Neural progenitor cell (in vitro differentiated cells): ENCODE data around the gene CCKAR. TPM values are rescaled to one million over a fixed set of nuclear protein-coding genes. Genes with fewer than 3 reads are reported as not detected.

Experiments
- DNase-seq: peaks from one replicate; pipeline ENCODE4 v3.0.0-alpha.2; 2016; ENCODE audit warnings: low spot score
- H2AFZ ChIP-seq: fragments of 200-600 bp; sonication (generic); replicated peaks from 2 replicates; pipeline ENCODE4 v1.6.1; 2016; ENCODE audit warnings: antibody characterized with exemption
- H3F3A ChIP-seq: fragments of 200-600 bp; sonication (generic); 2 replicates; pipeline ENCODE4 v1.6.1; 2016; ENCODE audit warnings: antibody characterized with exemption, low read depth
- H3K27ac ChIP-seq: fragments of 200-600 bp; sonication (generic); 2 replicates; pipeline ENCODE4 v1.5.1; 2016; ENCODE audit warnings: mild to moderate bottlenecking
- H3K27me3 ChIP-seq: fragments of 200-600 bp; sonication (generic); 2 replicates; pipeline ENCODE4 v1.6.1; 2016; ENCODE audit warnings: mild to moderate bottlenecking, moderate library complexity
- H3K36me3 ChIP-seq: fragments of 200-600 bp; sonication (generic); 2 replicates; pipeline ENCODE4 v1.5.1; 2016
- H3K4me1 ChIP-seq: fragments of 200-600 bp; sonication (generic); 2 replicates; pipeline ENCODE4 v1.6.1; 2016; ENCODE audit warnings: mixed run types
- H3K4me2 ChIP-seq: fragments of 200-600 bp; sonication (generic); 2 replicates; pipeline ENCODE4 v1.6.1; 2016
- H3K4me3 ChIP-seq: fragments of 200-600 bp; sonication (generic); 2 replicates; pipeline ENCODE4 v1.5.1; 2016
- H3K79me2 ChIP-seq: fragments of 200-600 bp; sonication (generic); 2 replicates; pipeline ENCODE4 v1.6.1; 2016; ENCODE audit warnings: low read depth
- H3K9ac ChIP-seq: fragments of 200-600 bp; sonication (generic); 2 replicates; pipeline ENCODE4 v1.6.1; 2016
- H3K9me3 ChIP-seq: fragments of 200-600 bp; sonication (generic); 2 replicates; pipeline ENCODE4 v1.5.1; 2016; ENCODE audit warnings: low read depth
- H4K20me1 ChIP-seq: fragments of 200-600 bp; sonication (generic); 2 replicates; pipeline ENCODE4 v1.6.1; 2016; ENCODE audit warnings: low read depth
- H3K27ac Mint-ChIP-seq: 3 replicates; pipeline ENCODE4 v1.8.0; 2021; ENCODE audit warnings: mixed read lengths
- H3K27me3 Mint-ChIP-seq: 2 replicates; pipeline ENCODE4 v1.8.0; 2022; ENCODE audit warnings: low read depth, mild to moderate bottlenecking, inconsistent platforms, moderate library complexity, mixed read lengths; ENCODE audit not compliant: insufficient read depth
- H3K36me3 Mint-ChIP-seq: 3 replicates; pipeline ENCODE4 v1.8.0; 2021; ENCODE audit warnings: mixed read lengths
- H3K4me1 Mint-ChIP-seq: 3 replicates; pipeline ENCODE4 v1.8.0; 2021; ENCODE audit warnings: mixed read lengths
- H3K4me3 Mint-ChIP-seq: 3 replicates; pipeline ENCODE4 v1.8.0; 2021; ENCODE audit warnings: mild to moderate bottlenecking, moderate library complexity, mixed read lengths
- H3K9me3 Mint-ChIP-seq: 3 replicates; pipeline ENCODE4 v1.8.0; 2020; ENCODE audit warnings: mixed read lengths
- CTCF ChIP-seq: fragments of 200-600 bp; sonication (generic); IDR thresholded peaks from 2 replicates; pipeline ENCODE4 v1.5.1; 2017; ENCODE audit warnings: antibody characterized with exemption, mild to moderate bottlenecking
- EZH2 ChIP-seq: fragments of 200-600 bp; sonication (generic); IDR thresholded peaks from 2 replicates; pipeline ENCODE4 v1.6.1; 2017; ENCODE audit warnings: antibody characterized with exemption, mild to moderate bottlenecking, moderate library complexity
- EZH2phosphoT487 ChIP-seq: fragments of 200-600 bp; sonication (generic); IDR thresholded peaks from 2 replicates; pipeline ENCODE4 v1.6.1; 2017; ENCODE audit warnings: antibody characterized with exemption
- total RNA-seq: library from RNA; depleted of rRNA; stranded (reverse); fragments of >200 nt; gene quantifications from 2 replicates; pipeline ENCODE4 v1.2.3, GENCODE V29; 2015; ENCODE audit warnings: low replicate concordance

The CCKAR gene
- total RNA-seq, 1 donor from 2014 or later: not detected

- Histone ChIP-seq H3K4me1 (peaks cover 20% of the 10 kb centered on the region), H3F3A (peaks cover 21% of the 10 kb centered on the region), H3K9me3 (no peaks in the 10 kb centered on the region), H4K20me1 (no peaks in the 10 kb centered on the region), H3K79me2 (no peaks in the 10 kb centered on the region), H3K36me3 (no peaks in the 10 kb centered on the region), H3K4me2 (no peak overlapping the region), H2AFZ (no peak overlapping the region), H3K9ac (no peak overlapping the region), H3K27ac (no peak overlapping the region), H3K4me3 (no peak overlapping the region), H3K27me3 (peaks cover 9% of the 10 kb centered on the region)
- Mint-ChIP-seq H3K4me3 (no peak overlapping the region), H3K27ac (no peak overlapping the region), H3K36me3 (no peaks in the 10 kb centered on the region), H3K9me3 (no peaks in the 10 kb centered on the region), H3K27me3 (peaks cover 5% of the 10 kb centered on the region), H3K4me1 (peaks cover 26% of the 10 kb centered on the region)
- DNase-seq: no peak
- TF ChIP-seq EZH2: no peak
- no peak for TF ChIP-seq EZH2phosphoT487
- TF ChIP-seq CTCF: no peak
These were observed 4.6 kb downstream of the CCKAR start for GRCh38 chr4:26485684-26486083.

- TF ChIP-seq CTCF (no peak), EZH2 (no peak), EZH2phosphoT487 (no peak)
- H3K9me3 ChIP-seq: no peaks in the 10 kb centered on the region
- H3K27ac ChIP-seq: no peak overlapping the region
- peaks cover 8% of the 10 kb centered on the region for H3K4me1 ChIP-seq
- no peak overlapping the region for H3K4me2 ChIP-seq
- Mint-ChIP-seq H3K36me3 (no peaks in the 10 kb centered on the region), H3K9me3 (no peaks in the 10 kb centered on the region), H3K4me3 (no peak overlapping the region), H3K27ac (no peak overlapping the region), H3K4me1 (peaks cover 15% of the 10 kb centered on the region), H3K27me3 (peaks cover 5% of the 10 kb centered on the region)
- peaks cover 10% of the 10 kb centered on the region for H3F3A ChIP-seq
- H3K36me3 ChIP-seq: no peaks in the 10 kb centered on the region
- no peaks in the 10 kb centered on the region for H3K79me2 ChIP-seq
- DNase-seq: no peak
- H2AFZ ChIP-seq: no peak overlapping the region
- H3K27me3 ChIP-seq: peaks cover 9% of the 10 kb centered on the region
- H4K20me1 ChIP-seq: no peaks in the 10 kb centered on the region
- H3K4me3 ChIP-seq: no peak overlapping the region
- H3K9ac ChIP-seq: no peak overlapping the region
These were observed 5.8 kb downstream of the CCKAR start for GRCh38 chr4:26484516-26484915.

- Mint-ChIP-seq H3K4me1 (peaks cover 11% of the 10 kb centered on the region), H3K9me3 (no peaks in the 10 kb centered on the region), H3K27ac (no peak overlapping the region), H3K4me3 (no peak overlapping the region), H3K36me3 (no peaks in the 10 kb centered on the region), H3K27me3 (peaks cover 3% of the 10 kb centered on the region)
- Histone ChIP-seq H4K20me1 (no peaks in the 10 kb centered on the region), H3K4me3 (no peak overlapping the region), H3K4me2 (no peak overlapping the region), H3K79me2 (no peaks in the 10 kb centered on the region), H3K9ac (no peak overlapping the region), H3F3A (peaks cover 5% of the 10 kb centered on the region), H3K27ac (no peak overlapping the region), H3K4me1 (peaks cover 4% of the 10 kb centered on the region), H3K27me3 (peaks cover 9% of the 10 kb centered on the region), H3K36me3 (no peaks in the 10 kb centered on the region), H2AFZ (no peak overlapping the region), H3K9me3 (no peaks in the 10 kb centered on the region)
- no peak for DNase-seq
- TF ChIP-seq CTCF: no peak
- no peak for TF ChIP-seq EZH2
- no peak for TF ChIP-seq EZH2phosphoT487
These were observed 6.2 kb downstream of the CCKAR start for GRCh38 chr4:26484032-26484515.
